Thoracic aorta (tissue), 2 donors: ENCODE data around the gene SCRN2. TPM values are rescaled to one million over a fixed set of nuclear protein-coding genes. Genes with fewer than 3 reads are reported as not detected.

ENCODE experiments used
- ATAC-seq: fragments of 150-250 bp; one replicate; pipeline ENCODE4 v1.8.0; 2017; ENCODE audit warnings: low read depth; ENCODE audit not compliant: insufficient number of reproducible peaks, low FRiP score
- DNase-seq: peaks from one replicate; pipeline ENCODE4 v3.0.0-alpha.2; 2020; ENCODE audit warnings: low spot score
- H3K27ac ChIP-seq, 2 donors: fragments of 200-600 bp; sonication (generic); 1 replicate in 1 of 2; 2 replicates in 1 of 2; pipeline ENCODE4 v1.5.1; 2016; ENCODE audit warnings: mild to moderate bottlenecking in 2 of 2, moderate library complexity in 2 of 2
- H3K27me3 ChIP-seq: fragments of 200-600 bp; sonication (generic); replicated peaks from 2 replicates; pipeline ENCODE4 v1.6.0; 2016; ENCODE audit warnings: mild to moderate bottlenecking; ENCODE audit not compliant: insufficient read depth
- H3K36me3 ChIP-seq: fragments of 200-600 bp; sonication (generic); one replicate; pipeline ENCODE4 v1.5.1; 2016
- H3K4me1 ChIP-seq, 2 donors: fragments of 200-600 bp; sonication (generic); 1 replicate in 1 of 2; 2 replicates in 1 of 2; pipeline versions ENCODE4 v1.5.1 to v1.6.0; 2016; ENCODE audit warnings: low read depth in 2 of 2, mild to moderate bottlenecking in 1 of 2; ENCODE audit not compliant: control insufficient read depth in 1 of 2
- H3K4me3 ChIP-seq: fragments of 200-600 bp; sonication (generic); 2 replicates; pipeline ENCODE4 v1.5.1; 2016; ENCODE audit warnings: mild to moderate bottlenecking
- H3K9me3 ChIP-seq: fragments of 200-600 bp; sonication (generic); 2 replicates; pipeline ENCODE4 v1.5.1; 2016
- total RNA-seq, 2 donors: library from RNA; depleted of rRNA; stranded (reverse); fragments of >200 nt; gene quantifications; one replicate each; pipeline versions ENCODE4 v1.1.0 to v1.2.3, GENCODE V29; 2016
- TF ChIP-seq, protein P1 (sequence below): fragments of 200-600 bp; sonication (generic); IDR thresholded peaks from one replicate; pipeline ENCODE4 v1.5.1; 2019; ENCODE audit warnings: antibody characterized with exemption

SCRN2 gene
- total RNA-seq, 2 donors from 2014 or later: 22.9 to 29.3 TPM

DNA sequence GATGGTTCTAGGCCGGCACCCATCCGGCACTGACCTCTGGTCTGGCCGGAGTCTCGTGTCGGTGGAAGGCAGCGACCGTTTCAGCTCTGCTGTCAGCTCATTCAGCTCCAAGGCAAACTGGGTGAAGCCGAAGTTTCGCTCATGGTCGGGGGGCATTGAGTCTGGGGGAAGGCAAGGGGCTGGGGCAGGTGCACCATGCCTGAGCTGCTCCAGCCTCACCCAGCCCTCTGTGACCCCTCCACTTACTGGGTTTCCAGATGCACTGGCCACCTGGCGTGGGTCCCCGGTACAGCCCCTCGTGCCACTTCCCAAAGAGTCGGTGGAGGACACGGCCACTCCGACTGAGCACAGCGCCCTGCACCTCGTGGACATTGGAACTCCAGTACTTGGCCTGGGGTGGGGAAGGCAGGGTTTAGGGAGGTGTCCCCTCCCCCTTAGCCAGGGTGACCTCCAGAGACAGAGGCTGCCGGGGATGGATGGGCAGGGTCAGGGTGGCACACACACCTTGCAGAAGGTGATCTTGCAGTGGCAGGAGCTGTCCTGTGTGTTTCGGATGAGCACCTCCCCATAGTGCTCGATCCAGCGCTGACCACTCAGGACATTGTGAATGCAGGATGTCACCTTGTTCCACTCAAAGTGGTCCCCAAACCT is 32.1 kb downstream of the SCRN2 start:
- H3K36me3 ChIP-seq: peaks cover 22% of the 10 kb centered on the region
- no peak for DNase-seq
- no peak for ATAC-seq

DNA sequence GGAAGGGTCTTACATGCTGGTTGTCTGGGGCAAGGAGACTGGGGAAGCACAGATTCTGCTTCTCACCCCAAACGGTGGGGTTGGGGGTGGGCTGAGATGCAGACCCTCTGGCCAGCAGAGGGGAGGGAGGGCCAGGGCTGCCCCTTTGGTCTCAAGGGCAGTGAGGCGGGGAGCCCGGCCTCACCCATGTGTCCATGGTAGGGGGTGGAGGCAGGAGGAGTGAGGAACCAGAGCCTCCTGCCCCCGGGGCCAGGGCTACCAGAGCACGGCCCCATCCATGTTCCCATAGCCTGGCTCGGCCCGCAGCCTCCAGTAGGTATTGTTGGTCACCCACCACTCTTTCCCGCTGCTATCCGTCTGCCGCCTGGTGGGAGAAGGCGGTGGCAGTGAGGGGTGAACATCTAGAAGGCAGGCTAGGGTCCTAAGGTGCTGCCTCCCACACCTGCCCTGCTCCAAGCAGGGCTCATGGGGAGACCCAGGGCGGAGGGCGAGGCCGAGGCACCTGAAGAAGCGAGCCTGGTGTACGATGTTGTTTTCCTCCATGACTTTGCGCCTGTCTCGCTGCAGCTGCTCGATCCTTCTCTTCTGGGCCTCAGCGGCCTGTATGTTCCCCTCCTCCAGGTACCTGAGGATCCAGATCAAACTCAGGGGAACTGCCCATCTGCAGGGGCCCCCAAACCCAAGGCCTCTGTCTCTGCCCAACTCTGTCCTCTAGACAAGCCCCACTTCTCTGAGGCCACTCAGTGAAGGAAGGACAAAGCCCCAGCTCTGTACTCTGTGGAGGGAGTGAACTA is 32.8 kb downstream of the SCRN2 start:
- ATAC-seq (no peak), DNase-seq (no peak)
- Histone ChIP-seq H3K4me3 (no peak overlapping the region), H3K27ac (no peak overlapping the region), H3K36me3 (peaks cover 22% of the 10 kb centered on the region), H3K4me1 (peaks cover 0 to 30% of the 10 kb centered on the region in 2 donors), H3K9me3 (no peaks in the 10 kb centered on the region), H3K27me3 (no peaks in the 10 kb centered on the region)
- TF ChIP-seq, protein P1, sequence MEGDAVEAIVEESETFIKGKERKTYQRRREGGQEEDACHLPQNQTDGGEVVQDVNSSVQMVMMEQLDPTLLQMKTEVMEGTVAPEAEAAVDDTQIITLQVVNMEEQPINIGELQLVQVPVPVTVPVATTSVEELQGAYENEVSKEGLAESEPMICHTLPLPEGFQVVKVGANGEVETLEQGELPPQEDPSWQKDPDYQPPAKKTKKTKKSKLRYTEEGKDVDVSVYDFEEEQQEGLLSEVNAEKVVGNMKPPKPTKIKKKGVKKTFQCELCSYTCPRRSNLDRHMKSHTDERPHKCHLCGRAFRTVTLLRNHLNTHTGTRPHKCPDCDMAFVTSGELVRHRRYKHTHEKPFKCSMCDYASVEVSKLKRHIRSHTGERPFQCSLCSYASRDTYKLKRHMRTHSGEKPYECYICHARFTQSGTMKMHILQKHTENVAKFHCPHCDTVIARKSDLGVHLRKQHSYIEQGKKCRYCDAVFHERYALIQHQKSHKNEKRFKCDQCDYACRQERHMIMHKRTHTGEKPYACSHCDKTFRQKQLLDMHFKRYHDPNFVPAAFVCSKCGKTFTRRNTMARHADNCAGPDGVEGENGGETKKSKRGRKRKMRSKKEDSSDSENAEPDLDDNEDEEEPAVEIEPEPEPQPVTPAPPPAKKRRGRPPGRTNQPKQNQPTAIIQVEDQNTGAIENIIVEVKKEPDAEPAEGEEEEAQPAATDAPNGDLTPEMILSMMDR: no peak

More for the DNA sequence above, 32.1 kb downstream of the SCRN2 start:
- Histone ChIP-seq H3K9me3 (no peaks in the 10 kb centered on the region), H3K27ac (no peak overlapping the region), H3K4me1 (peaks cover 0 to 30% of the 10 kb centered on the region in 2 donors), H3K4me3 (no peak overlapping the region), H3K27me3 (no peaks in the 10 kb centered on the region)
- TF ChIP-seq, protein P1: no peak

DNA sequence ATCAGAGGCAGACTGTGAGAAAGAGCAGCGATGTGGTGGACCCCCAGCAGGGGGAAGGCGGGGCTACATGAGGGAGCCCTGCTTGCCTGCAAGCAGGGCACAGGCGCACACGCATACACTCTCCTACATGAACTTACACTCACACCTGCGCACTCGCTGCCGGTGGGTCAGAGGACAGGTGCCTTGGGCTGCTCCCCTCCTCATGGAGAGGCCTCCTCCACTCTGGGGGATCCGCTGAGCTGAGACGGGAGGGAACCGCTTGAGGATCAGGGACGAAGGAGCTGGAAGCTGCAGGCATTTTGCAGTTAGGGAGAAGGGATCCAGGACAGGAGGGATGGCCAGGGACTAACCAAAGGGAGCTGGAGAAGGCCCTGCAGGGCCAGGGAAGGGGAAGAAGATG is 33.7 kb downstream of the SCRN2 start:
- TF ChIP-seq, protein P1: no peak
- H3K27ac ChIP-seq: no peak overlapping the region
- no peak overlapping the region for H3K4me3 ChIP-seq
- H3K4me1 ChIP-seq: peaks cover 0 to 30% of the 10 kb centered on the region in 2 donors
- ATAC-seq (no peak), DNase-seq (no peak)
- no peaks in the 10 kb centered on the region for H3K27me3 ChIP-seq
- H3K9me3 ChIP-seq: no peaks in the 10 kb centered on the region
- H3K36me3 ChIP-seq: peaks cover 22% of the 10 kb centered on the region

DNA sequence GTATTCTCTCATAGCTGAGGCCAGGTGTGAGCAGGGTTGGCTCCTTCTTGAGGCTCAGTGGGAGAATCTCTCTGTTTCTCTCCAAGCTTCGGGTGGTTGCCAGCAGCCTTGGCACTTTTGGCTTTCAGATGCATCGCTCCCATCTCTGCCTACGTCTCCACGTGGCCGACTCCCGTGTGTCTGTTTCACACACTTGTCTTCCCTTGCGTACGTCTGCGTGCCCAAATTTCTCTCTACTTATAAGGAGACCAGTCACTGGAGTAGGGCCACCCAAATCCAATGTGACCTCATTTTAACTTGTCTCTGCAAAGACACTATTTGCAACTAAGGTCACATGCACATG is 34.2 kb downstream of the SCRN2 start:
- no peak for DNase-seq
- TF ChIP-seq, protein P1: no peak

DNA sequence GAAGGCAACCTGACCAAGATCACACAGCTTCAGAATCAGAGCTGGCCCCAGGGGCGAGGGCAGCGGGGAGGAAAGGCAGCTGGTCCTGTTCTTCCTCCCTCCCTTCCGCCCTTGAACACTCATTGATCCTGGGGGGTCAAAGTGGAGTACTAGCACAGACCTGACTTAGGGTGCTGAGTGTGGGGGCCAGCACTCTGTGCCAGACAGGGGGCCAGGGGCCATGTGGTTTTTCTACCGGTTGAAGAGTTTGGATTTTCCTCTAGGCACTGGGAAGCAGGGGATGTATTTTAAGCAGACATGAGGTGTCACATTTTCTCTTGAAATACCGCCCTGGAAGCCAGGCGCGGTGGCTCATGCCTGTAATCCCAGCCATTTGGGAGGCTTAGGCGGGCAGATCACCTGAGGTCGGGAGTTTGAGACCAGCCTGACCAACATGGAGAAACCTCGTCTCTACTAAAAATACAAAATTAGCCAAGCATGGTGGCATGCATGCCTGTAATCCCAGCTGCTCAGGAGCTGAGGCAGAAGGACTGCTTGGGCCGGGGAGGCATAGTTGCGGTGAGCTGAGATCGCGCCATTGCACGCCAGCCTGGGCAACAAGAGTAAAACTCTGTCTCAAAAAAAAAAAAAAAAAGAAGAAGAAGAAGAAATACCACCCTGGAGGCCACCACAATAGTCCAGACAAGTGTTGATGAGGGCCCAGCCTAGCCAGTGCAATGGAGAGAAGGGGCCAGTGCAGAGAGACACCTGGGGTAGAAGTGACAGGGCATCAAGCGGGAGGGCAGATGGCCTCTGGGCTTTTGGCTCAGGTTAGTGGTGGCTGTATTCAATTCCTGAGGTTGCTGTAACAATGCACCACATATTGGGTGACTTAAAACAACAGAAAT is 34.8 kb downstream of the SCRN2 start:
- no peak overlapping the region for H3K27ac ChIP-seq
- peaks cover 0 to 30% of the 10 kb centered on the region in 2 donors for H3K4me1 ChIP-seq
- H3K27me3 ChIP-seq: no peaks in the 10 kb centered on the region
- H3K36me3 ChIP-seq: peaks cover 22% of the 10 kb centered on the region
- H3K4me3 ChIP-seq: no peak overlapping the region
- DNase-seq: no peak
- no peak for ATAC-seq
- TF ChIP-seq, protein P1: no peak
- H3K9me3 ChIP-seq: no peaks in the 10 kb centered on the region

More for the DNA sequence above, 34.2 kb downstream of the SCRN2 start:
- Histone ChIP-seq H3K36me3 (peaks cover 22% of the 10 kb centered on the region), H3K9me3 (no peaks in the 10 kb centered on the region), H3K4me1 (peaks cover 0 to 30% of the 10 kb centered on the region in 2 donors), H3K4me3 (no peak overlapping the region), H3K27me3 (no peaks in the 10 kb centered on the region), H3K27ac (no peak overlapping the region)
- ATAC-seq: no peak
